C4-2B (cell line): ENCODE data around the gene EPHB2.

Experiments
- ZFX ChIP-seq: fragments of 450-650 bp; IDR thresholded peaks from 2 replicates; pipeline ENCODE4 v1.6.1; 2017
- TF ChIP-seq, protein P1 (sequence below): fragments of 450-650 bp; conservative IDR thresholded peaks from 2 replicates; pipeline ENCODE4 v1.5.1; 2017; ENCODE audit warnings: mild to moderate bottlenecking

DNA sequence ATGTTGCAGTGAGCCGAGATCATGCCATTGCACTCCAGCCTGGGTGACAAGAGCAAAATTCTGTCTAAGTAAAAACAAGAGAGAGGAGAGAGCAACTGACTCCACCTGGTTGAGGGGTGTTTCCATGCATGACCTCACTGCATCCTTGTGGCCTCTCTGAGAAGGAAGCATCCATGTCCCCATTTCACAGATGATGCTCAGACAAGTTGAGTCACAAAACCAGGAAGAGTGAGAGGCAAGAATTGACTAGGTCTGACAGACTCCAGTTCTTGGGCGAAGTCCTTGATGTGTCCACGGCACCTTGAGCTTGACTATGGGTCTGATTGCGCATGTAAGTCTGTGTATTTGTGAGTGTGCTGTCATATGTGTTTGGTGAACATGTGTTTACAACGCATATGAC, 156.2 kb downstream of the EPHB2 start:
- TF ChIP-seq, protein P1, sequence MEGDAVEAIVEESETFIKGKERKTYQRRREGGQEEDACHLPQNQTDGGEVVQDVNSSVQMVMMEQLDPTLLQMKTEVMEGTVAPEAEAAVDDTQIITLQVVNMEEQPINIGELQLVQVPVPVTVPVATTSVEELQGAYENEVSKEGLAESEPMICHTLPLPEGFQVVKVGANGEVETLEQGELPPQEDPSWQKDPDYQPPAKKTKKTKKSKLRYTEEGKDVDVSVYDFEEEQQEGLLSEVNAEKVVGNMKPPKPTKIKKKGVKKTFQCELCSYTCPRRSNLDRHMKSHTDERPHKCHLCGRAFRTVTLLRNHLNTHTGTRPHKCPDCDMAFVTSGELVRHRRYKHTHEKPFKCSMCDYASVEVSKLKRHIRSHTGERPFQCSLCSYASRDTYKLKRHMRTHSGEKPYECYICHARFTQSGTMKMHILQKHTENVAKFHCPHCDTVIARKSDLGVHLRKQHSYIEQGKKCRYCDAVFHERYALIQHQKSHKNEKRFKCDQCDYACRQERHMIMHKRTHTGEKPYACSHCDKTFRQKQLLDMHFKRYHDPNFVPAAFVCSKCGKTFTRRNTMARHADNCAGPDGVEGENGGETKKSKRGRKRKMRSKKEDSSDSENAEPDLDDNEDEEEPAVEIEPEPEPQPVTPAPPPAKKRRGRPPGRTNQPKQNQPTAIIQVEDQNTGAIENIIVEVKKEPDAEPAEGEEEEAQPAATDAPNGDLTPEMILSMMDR, result no peak
- TF ChIP-seq ZFX, result no peak
